PC-9 (cell line): ENCODE measurements around the gene PHF11. TPM values are rescaled to one million over a fixed set of nuclear protein-coding genes. Genes with fewer than 3 reads are reported as not detected.

ENCODE experiments used
- BruUV-seq: library from RNA; stranded (reverse); fragments of 400-500 nt; replicated peaks from 2 replicates; lab custom pipeline; 2021; lab: Mats Ljungman, UMichigan
- CTCF ChIA-PET: fragments of 300-600 bp; sonication (Branson Sonifier 250); formaldehyde crosslinking; loops from one replicate; lab custom pipeline; 2022; ENCODE audit warnings: antibody characterized with exemption; lab: Charles Lee
- POLR2A ChIA-PET: fragments of 300-600 bp; sonication (Branson Sonifier 250); formaldehyde crosslinking; loops from one replicate; lab custom pipeline; 2022; ENCODE audit warnings: antibody characterized with exemption; ENCODE audit not compliant: unreplicated experiment; lab: Charles Lee
- DNase-seq, 2 experiments: peaks; one replicate each; pipeline versions ENCODE4 v3.0.0 to v3.0.0-alpha.2; 2015 to 2022; ENCODE audit warnings: mixed read lengths in 1 of 2
- H2AFZ ChIP-seq: fragments of 200-600 bp; sonication (generic); 2 replicates; pipeline ENCODE4 v1.8.1; 2017; ENCODE audit warnings: antibody characterized with exemption
- H3F3A ChIP-seq: fragments of 200-600 bp; sonication (generic); 2 replicates; pipeline ENCODE4 v1.8.1; 2017; ENCODE audit warnings: antibody characterized with exemption, mild to moderate bottlenecking, low read depth; ENCODE audit not compliant: insufficient read depth
- H3K27ac ChIP-seq: fragments of 200-600 bp; sonication (generic); 2 replicates; pipeline ENCODE4 v1.6.1; 2016; ENCODE audit warnings: mixed run types
- H3K27me3 ChIP-seq: fragments of 200-600 bp; sonication (generic); 2 replicates; pipeline ENCODE4 v1.6.1; 2016; ENCODE audit warnings: low read depth, mixed run types; ENCODE audit not compliant: insufficient read depth
- H3K36me3 ChIP-seq: fragments of 200-600 bp; sonication (generic); 2 replicates; pipeline ENCODE4 v1.6.1; 2016; ENCODE audit warnings: low read depth, mixed run types
- H3K4me1 ChIP-seq: fragments of 200-600 bp; sonication (generic); replicated peaks from 2 replicates; pipeline ENCODE4 v1.6.1; 2016; ENCODE audit warnings: mixed run types; ENCODE audit not compliant: insufficient read depth
- H3K4me2 ChIP-seq: fragments of 200-600 bp; sonication (generic); 2 replicates; pipeline ENCODE4 v1.6.1; 2017; ENCODE audit warnings: mixed run types
- H3K4me3 ChIP-seq: fragments of 200-600 bp; sonication (generic); 2 replicates; pipeline ENCODE4 v1.6.1; 2016; ENCODE audit warnings: mixed run types
- H3K79me2 ChIP-seq: fragments of 200-600 bp; sonication (generic); 2 replicates; pipeline ENCODE4 v1.6.1; 2017; ENCODE audit warnings: low read depth, mixed run types
- H3K9me2 ChIP-seq: fragments of 200-600 bp; sonication (generic); 2 replicates; pipeline ENCODE4 v1.8.1; 2017; ENCODE audit warnings: mild to moderate bottlenecking; ENCODE audit not compliant: insufficient read depth
- H3K9me3 ChIP-seq: fragments of 200-600 bp; sonication (generic); 2 replicates; pipeline ENCODE4 v1.8.1; 2016; ENCODE audit warnings: low read depth; ENCODE audit not compliant: insufficient read depth
- H4K20me1 ChIP-seq: fragments of 200-600 bp; sonication (generic); 2 replicates; pipeline ENCODE4 v1.8.1; 2017; ENCODE audit not compliant: insufficient read depth
- CTCF ChIP-seq: fragments of 200-600 bp; sonication (generic); conservative IDR thresholded peaks from 2 replicates; pipeline ENCODE4 v1.6.1; 2017; ENCODE audit warnings: mixed run types, antibody characterized with exemption, mild to moderate bottlenecking, moderate library complexity
- EZH2 ChIP-seq: fragments of 200-600 bp; sonication (generic); IDR thresholded peaks from 2 replicates; pipeline ENCODE4 v1.8.0; 2017; ENCODE audit warnings: antibody characterized with exemption, low read depth
- intact Hi-C: fragments of 100-400 bp; cut with micrococcal nuclease; formaldehyde crosslinking; loops from one replicate; pipeline ENCODE4 v1.10.0; 2022; ENCODE audit not compliant: unreplicated experiment
- total RNA-seq: library from RNA; stranded (reverse); gene quantifications from 2 replicates; pipeline ENCODE4 v1.2.3, GENCODE V29; 2021

Gene PHF11
- total RNA-seq, 1 experiment from 2014 or later: 25.2 TPM

GRCh38 chr13:49528161-49528560 lies 32.4 kb downstream of the PHF11 start:
- Histone ChIP-seq H3K36me3 (no peaks in the 10 kb centered on the region), H3K79me2 (no peaks in the 10 kb centered on the region), H3K9me3 (no peaks in the 10 kb centered on the region), H3F3A (no peaks in the 10 kb centered on the region), H2AFZ (no peak overlapping the region), H3K4me2 (no peak overlapping the region), H4K20me1 (no peaks in the 10 kb centered on the region), H3K27ac (no peak overlapping the region), H3K4me3 (no peak overlapping the region), H3K27me3 (no peaks in the 10 kb centered on the region), H3K4me1 (0 out of 2 replicates have a peak, but pooled peaks cover 3% of the 10 kb centered on the region), H3K9me2 (no peaks in the 10 kb centered on the region)
- TF ChIP-seq CTCF: no peak
- TF ChIP-seq EZH2: no peak
- ChIA-PET POLR2A (no interaction called here), CTCF (no interaction called here)
- intact Hi-C loops: no loop called here
- BruUV-seq: no TSS peak
- DNase-seq: no peak

DNA sequence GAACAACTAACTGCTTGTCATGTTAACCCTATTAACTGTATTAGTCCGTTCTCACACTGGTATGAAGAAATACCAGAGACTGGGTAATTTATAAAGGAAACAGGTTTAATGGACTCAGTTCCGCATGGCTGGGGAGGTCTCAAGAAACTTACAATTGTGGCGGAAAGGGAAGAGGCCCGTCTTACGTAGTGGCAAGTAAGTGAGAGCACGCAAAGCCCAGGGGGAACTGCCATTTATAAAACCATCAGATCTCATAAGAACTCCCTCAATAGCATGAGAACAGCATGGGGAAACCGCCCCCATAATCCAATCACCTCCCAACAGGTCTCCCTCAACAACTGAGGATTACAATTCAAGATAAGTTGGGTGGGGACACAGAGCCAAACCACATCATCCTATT lies 34.7 kb downstream of the PHF11 start:
- H3K4me1 ChIP-seq: no peaks in the 10 kb centered on the region
- no TSS peak for BruUV-seq
- no peaks in the 10 kb centered on the region for H3F3A ChIP-seq
- CTCF ChIA-PET: no interaction called here
- intact Hi-C loops: no loop called here
- no peaks in the 10 kb centered on the region for H3K79me2 ChIP-seq
- H3K4me3 ChIP-seq: no peak overlapping the region
- no peaks in the 10 kb centered on the region for H3K9me3 ChIP-seq
- no peak overlapping the region for H3K4me2 ChIP-seq
- H3K27ac ChIP-seq: no peak overlapping the region
- TF ChIP-seq CTCF (no peak), EZH2 (no peak)
- no peaks in the 10 kb centered on the region for H3K36me3 ChIP-seq
- no peaks in the 10 kb centered on the region for H3K27me3 ChIP-seq
- no peak overlapping the region for H2AFZ ChIP-seq
- DNase-seq: no peak
- no peaks in the 10 kb centered on the region for H3K9me2 ChIP-seq
- POLR2A ChIA-PET: no interaction called here
- no peaks in the 10 kb centered on the region for H4K20me1 ChIP-seq

DNA sequence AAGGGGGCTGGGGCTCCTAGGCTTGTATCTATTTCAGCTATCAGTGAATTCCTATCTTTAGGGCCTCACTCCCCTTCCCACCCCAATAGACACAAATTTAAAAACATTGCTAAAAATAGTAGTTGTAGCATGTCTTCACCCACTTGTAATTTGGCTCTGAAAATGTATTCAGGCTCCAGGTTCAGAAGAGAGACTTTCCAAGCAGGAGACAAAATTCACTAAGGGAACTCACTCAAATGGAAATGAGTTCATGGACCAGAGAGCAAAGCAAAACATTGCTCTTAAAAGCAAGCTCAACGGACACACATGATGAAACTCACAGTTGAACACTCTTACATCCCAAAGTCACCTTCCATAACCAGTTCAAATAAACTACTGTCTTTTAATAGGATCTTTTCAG lies 36.8 kb downstream of the PHF11 start:
- TF ChIP-seq EZH2: no peak
- no peak for TF ChIP-seq CTCF
- Histone ChIP-seq H3K36me3 (no peaks in the 10 kb centered on the region), H3F3A (no peaks in the 10 kb centered on the region), H3K4me2 (no peak overlapping the region), H3K9me3 (no peaks in the 10 kb centered on the region), H4K20me1 (no peaks in the 10 kb centered on the region), H3K27ac (no peak overlapping the region), H3K4me3 (no peak overlapping the region), H3K4me1 (no peaks in the 10 kb centered on the region), H2AFZ (no peak overlapping the region), H3K79me2 (no peaks in the 10 kb centered on the region), H3K9me2 (no peaks in the 10 kb centered on the region), H3K27me3 (no peaks in the 10 kb centered on the region)
- POLR2A ChIA-PET: no interaction called here
- intact Hi-C loops: no loop called here
- no peak for DNase-seq
- CTCF ChIA-PET: no interaction called here
- BruUV-seq: no TSS peak
